ENCODE results near the gene SLC44A3.

DNA sequence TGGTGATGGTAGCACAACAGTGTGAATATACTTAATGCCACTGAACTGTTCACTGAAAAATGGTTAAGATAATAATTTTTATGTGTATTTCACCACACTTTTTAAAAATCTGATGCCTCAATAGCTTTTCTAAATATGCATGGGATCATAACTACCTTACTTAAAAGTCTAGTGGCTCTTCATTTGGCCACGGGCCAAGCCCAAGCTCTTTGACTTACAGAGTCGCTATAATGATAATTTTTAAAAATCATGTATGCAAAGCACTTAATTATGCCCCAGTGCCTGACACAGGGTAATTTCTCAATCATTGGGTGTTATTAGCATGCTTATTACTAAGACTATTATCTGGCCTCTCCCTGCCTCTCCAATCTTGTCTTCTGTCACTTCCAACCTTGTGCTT is 114.4 kb downstream of the SLC44A3 start:
- no peak for TF ChIP-seq MAFK (IDR thresholded peaks at IDR 0.05; ENCODE audit: partially characterized antibody)
- TF ChIP-seq ZSCAN20 (CRISPR knock-in tag; IDR thresholded peaks at IDR 0.05), result no peak
- TF ChIP-seq, protein P1, sequence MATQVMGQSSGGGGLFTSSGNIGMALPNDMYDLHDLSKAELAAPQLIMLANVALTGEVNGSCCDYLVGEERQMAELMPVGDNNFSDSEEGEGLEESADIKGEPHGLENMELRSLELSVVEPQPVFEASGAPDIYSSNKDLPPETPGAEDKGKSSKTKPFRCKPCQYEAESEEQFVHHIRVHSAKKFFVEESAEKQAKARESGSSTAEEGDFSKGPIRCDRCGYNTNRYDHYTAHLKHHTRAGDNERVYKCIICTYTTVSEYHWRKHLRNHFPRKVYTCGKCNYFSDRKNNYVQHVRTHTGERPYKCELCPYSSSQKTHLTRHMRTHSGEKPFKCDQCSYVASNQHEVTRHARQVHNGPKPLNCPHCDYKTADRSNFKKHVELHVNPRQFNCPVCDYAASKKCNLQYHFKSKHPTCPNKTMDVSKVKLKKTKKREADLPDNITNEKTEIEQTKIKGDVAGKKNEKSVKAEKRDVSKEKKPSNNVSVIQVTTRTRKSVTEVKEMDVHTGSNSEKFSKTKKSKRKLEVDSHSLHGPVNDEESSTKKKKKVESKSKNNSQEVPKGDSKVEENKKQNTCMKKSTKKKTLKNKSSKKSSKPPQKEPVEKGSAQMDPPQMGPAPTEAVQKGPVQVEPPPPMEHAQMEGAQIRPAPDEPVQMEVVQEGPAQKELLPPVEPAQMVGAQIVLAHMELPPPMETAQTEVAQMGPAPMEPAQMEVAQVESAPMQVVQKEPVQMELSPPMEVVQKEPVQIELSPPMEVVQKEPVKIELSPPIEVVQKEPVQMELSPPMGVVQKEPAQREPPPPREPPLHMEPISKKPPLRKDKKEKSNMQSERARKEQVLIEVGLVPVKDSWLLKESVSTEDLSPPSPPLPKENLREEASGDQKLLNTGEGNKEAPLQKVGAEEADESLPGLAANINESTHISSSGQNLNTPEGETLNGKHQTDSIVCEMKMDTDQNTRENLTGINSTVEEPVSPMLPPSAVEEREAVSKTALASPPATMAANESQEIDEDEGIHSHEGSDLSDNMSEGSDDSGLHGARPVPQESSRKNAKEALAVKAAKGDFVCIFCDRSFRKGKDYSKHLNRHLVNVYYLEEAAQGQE (IDR thresholded peaks at IDR 0.05), result no peak
- TF ChIP-seq, protein P2, sequence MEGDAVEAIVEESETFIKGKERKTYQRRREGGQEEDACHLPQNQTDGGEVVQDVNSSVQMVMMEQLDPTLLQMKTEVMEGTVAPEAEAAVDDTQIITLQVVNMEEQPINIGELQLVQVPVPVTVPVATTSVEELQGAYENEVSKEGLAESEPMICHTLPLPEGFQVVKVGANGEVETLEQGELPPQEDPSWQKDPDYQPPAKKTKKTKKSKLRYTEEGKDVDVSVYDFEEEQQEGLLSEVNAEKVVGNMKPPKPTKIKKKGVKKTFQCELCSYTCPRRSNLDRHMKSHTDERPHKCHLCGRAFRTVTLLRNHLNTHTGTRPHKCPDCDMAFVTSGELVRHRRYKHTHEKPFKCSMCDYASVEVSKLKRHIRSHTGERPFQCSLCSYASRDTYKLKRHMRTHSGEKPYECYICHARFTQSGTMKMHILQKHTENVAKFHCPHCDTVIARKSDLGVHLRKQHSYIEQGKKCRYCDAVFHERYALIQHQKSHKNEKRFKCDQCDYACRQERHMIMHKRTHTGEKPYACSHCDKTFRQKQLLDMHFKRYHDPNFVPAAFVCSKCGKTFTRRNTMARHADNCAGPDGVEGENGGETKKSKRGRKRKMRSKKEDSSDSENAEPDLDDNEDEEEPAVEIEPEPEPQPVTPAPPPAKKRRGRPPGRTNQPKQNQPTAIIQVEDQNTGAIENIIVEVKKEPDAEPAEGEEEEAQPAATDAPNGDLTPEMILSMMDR (IDR thresholded peaks at IDR 0.05), result no peak
- TF ChIP-seq EP300 (IDR thresholded peaks at IDR 0.05), result no peak
- TF ChIP-seq, protein P3, sequence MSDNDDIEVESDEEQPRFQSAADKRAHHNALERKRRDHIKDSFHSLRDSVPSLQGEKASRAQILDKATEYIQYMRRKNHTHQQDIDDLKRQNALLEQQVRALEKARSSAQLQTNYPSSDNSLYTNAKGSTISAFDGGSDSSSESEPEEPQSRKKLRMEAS (IDR thresholded peaks at IDR 0.05), result no peak
- no peak for TF ChIP-seq POLR2A (IDR thresholded peaks at IDR 0.05; ENCODE audit: low read length)
